IPS-18a (cell line): Measurements from ENCODE around the gene WDPCP.

Experiments
- H3K27ac ChIP-seq: one replicate; pipeline ENCODE4 v1.5.1; 2013; ENCODE audit warnings: low read length
- H3K27me3 ChIP-seq: one replicate; pipeline ENCODE4 v1.6.1; 2013; ENCODE audit warnings: mild to moderate bottlenecking, low read length; ENCODE audit not compliant: control insufficient read depth, insufficient read depth
- H3K36me3 ChIP-seq: one replicate; pipeline ENCODE4 v1.6.1; 2013; ENCODE audit warnings: low read depth, low read length; ENCODE audit not compliant: control insufficient read depth
- H3K4me1 ChIP-seq: one replicate; pipeline ENCODE4 v1.6.1; 2013; ENCODE audit warnings: low read depth, low read length; ENCODE audit not compliant: control insufficient read depth
- H3K4me3 ChIP-seq: one replicate; pipeline ENCODE4 v1.5.1; 2013; ENCODE audit warnings: low read length
- H3K9ac ChIP-seq: one replicate; pipeline ENCODE4 v1.6.1; 2013; ENCODE audit warnings: mild to moderate bottlenecking, low read length, moderate library complexity
- H3K9me3 ChIP-seq: one replicate; pipeline ENCODE4 v1.6.1; 2013; ENCODE audit warnings: low read depth, low read length; ENCODE audit not compliant: control insufficient read depth

The WDPCP gene

DNA sequence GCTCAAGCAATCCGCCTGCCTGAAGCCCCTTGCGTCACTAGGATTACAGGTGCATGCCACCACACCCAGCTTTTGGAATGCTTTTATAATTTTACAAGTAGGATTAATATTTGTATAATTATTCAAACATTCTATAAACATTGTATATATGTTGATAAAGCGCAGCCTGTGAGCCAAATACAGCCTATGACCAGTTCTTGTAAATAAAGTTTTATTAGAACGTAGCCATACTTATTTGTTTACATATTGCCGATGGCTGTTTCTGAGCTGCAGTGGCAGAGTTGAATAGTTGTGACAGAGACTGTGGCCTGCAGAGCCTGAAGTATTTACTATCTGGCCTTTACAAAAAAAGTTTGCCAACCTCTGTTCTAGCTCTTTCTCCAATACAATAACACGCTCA, 305.0 kb downstream of the WDPCP start:
- peaks cover 13% of the 10 kb centered on the region for H3K9me3 ChIP-seq
- H3K4me3 ChIP-seq, result no peak overlapping the region
- no peaks in the 10 kb centered on the region for H3K4me1 ChIP-seq
- H3K27ac ChIP-seq, result no peak overlapping the region
- H3K9ac ChIP-seq, result no peak overlapping the region
- H3K27me3 ChIP-seq, result no peaks in the 10 kb centered on the region
- no peaks in the 10 kb centered on the region for H3K36me3 ChIP-seq

DNA sequence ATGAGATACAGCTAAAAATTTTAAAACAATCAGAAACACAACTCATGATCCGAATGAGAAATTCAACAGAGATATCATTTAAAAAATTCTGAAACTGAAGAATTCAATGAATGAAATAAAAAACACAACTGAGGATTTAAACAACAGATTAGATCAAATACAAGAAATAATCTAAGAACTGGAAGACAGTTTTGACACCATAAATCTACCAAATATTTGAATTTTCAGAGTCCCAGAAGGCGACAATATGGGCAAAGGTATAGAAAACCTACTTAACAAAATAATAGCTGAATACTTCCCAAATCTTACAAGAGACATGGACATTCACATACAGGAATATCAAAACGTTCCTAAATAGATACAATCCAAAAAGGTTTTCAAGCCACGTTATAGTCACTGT, 315.7 kb downstream of the WDPCP start:
- Histone ChIP-seq H3K27ac (no peak overlapping the region), H3K4me3 (no peak overlapping the region), H3K9me3 (peaks cover 5% of the 10 kb centered on the region), H3K9ac (no peak overlapping the region), H3K27me3 (no peaks in the 10 kb centered on the region), H3K4me1 (peaks cover 7% of the 10 kb centered on the region), H3K36me3 (no peaks in the 10 kb centered on the region)

DNA sequence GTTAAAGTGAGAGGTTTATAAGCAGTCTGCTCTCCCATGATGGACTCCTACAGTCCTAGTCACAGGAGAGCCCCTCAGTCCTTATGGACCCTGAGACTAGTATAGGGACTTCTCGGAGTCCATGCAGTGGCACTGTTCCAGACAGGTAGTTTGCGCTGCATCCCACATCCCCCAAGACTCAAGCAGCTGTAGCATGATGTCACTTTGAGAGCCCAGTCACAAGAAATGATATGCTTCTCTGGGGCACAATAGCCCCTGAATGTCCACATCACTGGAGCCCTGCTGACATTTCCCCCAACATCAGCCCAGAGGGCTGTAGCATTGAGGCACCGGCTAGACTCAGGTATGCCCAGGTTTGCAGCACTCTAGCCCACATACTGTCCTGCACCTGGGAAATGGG, 317.6 kb downstream of the WDPCP start:
- Histone ChIP-seq H3K27me3 (no peaks in the 10 kb centered on the region), H3K4me1 (no peaks in the 10 kb centered on the region), H3K27ac (no peak overlapping the region), H3K36me3 (no peaks in the 10 kb centered on the region), H3K9ac (no peak overlapping the region), H3K9me3 (peaks cover 5% of the 10 kb centered on the region), H3K4me3 (no peak overlapping the region)

DNA sequence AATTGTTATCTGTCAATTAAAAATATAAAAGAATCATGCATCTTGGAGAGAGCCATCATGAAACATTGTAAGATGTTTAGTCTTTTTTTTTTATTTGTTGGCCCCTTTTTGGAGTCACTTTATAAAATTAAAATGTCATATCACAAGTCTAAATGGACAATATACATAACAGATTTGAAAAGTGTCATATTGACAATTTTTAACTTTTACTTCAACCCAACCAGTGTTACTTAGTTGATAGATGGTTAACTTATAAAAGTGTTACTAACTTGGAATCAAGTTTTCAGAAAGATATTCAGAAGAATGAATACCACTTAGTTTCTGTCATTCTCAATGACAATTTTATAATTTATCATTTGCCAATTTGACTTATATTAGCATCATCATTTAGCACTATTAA, 319.3 kb downstream of the WDPCP start:
- no peak overlapping the region for H3K27ac ChIP-seq
- peaks cover 5% of the 10 kb centered on the region for H3K9me3 ChIP-seq
- no peak overlapping the region for H3K9ac ChIP-seq
- no peaks in the 10 kb centered on the region for H3K4me1 ChIP-seq
- no peaks in the 10 kb centered on the region for H3K36me3 ChIP-seq
- H3K4me3 ChIP-seq, result no peak overlapping the region
- H3K27me3 ChIP-seq, result no peaks in the 10 kb centered on the region

DNA sequence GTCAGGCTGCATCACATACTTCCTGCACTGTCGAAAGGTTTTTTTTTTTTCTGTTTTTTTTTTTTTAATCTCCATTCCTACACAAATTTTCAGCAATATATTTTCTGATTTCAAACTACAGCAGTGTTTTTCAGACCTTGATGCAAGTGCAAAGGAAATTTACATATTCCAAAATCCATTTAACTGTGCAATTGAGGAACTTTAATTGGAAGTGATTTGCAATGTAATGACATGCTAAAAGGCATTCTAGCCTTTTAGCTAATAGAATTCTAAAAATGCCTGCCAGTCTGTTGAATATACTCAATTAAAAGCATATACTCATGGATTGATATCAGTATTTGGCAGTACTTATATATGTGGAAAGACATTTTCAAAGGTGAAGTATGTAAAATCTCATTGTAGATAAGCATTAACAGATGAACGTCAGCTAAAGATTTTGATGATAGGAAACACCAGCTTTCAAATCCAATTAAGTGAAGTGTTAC, 327.1 kb downstream of the WDPCP start:
- Histone ChIP-seq H3K4me3 (no peak overlapping the region), H3K27me3 (no peaks in the 10 kb centered on the region), H3K36me3 (no peaks in the 10 kb centered on the region), H3K4me1 (peaks cover 5% of the 10 kb centered on the region), H3K27ac (no peak overlapping the region), H3K9me3 (no peaks in the 10 kb centered on the region), H3K9ac (no peak overlapping the region)

DNA sequence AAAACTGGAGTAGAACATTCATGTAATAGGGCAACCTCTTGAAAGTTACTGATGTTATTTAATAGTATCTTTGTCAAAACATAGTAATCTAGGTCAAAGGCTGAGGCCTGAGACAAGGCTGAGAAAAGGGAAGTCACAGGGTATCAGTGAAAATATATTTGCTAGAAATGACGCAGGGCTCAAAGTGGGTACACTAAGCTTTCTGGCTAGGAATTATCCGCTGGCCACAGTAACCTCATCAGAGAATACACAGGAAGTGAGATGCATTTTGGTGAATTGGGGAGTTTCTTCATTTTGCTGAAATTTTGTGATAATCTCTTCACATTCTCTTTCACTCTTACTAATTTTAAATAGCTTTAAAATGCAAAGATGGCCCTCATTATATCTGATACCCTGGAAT, 330.8 kb downstream of the WDPCP start:
- no peaks in the 10 kb centered on the region for H3K27me3 ChIP-seq
- H3K27ac ChIP-seq, result no peak overlapping the region
- no peaks in the 10 kb centered on the region for H3K9me3 ChIP-seq
- H3K4me3 ChIP-seq, result no peak overlapping the region
- H3K36me3 ChIP-seq, result no peaks in the 10 kb centered on the region
- H3K9ac ChIP-seq, result no peak overlapping the region
- H3K4me1 ChIP-seq, result peaks cover 5% of the 10 kb centered on the region

DNA sequence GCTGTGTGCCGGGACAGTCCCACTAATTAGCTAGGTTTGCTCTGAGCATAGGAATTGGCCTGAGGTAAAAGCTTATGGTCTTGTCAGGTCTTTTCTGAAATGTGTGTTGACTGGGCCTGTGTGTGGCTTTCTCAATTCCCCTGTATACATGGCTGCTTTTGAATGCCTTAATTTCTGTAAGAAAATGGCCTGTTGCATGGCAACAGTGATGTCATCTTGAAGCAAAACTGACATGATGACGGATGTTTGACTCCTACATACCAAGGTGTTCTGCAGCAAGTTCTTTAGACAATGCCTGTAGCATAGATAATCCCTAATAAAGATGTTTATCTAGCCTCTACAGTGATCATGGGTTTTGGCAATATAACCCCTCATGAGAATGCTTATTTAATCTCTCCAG, 339.1 kb downstream of the WDPCP start:
- no peaks in the 10 kb centered on the region for H3K9me3 ChIP-seq
- no peaks in the 10 kb centered on the region for H3K27me3 ChIP-seq
- H3K9ac ChIP-seq, result no peak overlapping the region
- H3K27ac ChIP-seq, result no peak overlapping the region
- no peak overlapping the region for H3K4me3 ChIP-seq
- H3K4me1 ChIP-seq, result no peaks in the 10 kb centered on the region
- H3K36me3 ChIP-seq, result no peaks in the 10 kb centered on the region

DNA sequence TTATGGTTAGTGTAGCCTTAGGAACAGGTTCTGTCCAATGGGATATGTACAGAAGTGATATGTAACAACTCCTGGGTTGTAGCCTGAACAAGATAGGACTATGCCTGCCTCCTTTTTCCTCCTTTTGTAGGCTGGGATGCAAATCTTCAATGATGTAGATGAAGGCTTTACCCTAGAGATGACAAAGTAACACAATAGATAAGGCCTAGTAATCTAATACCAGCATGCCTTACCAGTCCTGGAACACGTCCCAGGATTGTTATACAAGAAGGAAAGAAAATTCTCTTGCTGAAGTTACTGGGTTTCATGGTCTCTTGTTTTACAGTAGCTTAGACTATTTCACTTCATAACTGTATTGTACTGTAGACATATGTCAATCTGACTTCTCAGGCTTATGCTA, 345.5 kb downstream of the WDPCP start:
- Histone ChIP-seq H3K4me3 (no peak overlapping the region), H3K27ac (no peak overlapping the region), H3K36me3 (no peaks in the 10 kb centered on the region), H3K9ac (no peak overlapping the region), H3K4me1 (no peaks in the 10 kb centered on the region), H3K27me3 (no peaks in the 10 kb centered on the region), H3K9me3 (no peaks in the 10 kb centered on the region)

DNA sequence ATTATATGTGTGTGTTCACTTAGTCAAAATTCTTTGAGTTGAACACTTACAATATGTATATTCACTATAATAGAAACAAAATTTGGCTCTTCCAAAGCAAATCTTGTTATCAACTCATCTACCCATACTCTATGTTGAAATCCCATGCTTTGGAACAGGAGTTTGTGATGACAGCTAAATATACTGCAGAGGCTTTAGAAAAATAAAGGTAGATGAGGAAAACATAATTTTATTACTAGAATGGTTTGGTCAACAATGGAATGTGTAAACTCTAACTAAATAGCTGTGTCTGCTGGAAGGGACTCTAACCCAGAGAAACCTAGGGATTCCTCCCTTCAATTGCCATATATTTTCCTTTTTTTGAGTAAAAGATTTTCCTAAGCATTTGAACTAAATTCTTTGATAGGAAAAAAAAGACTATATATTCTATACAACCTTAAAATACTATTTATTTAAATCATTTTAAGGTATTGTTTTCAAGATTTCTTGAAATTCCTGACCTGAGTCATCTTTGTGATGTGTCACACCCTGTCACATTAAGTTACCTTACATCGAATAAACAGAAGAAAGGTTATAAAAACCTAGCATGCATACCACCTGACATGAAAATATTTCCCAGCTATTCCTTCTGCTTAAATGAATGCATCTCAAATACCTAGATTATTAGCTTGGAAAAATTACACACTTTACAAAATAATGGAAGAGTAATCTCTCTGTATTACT, 362.2 kb downstream of the WDPCP start:
- no peaks in the 10 kb centered on the region for H3K27me3 ChIP-seq
- H3K27ac ChIP-seq, result no peak overlapping the region
- H3K9me3 ChIP-seq, result no peaks in the 10 kb centered on the region

DNA sequence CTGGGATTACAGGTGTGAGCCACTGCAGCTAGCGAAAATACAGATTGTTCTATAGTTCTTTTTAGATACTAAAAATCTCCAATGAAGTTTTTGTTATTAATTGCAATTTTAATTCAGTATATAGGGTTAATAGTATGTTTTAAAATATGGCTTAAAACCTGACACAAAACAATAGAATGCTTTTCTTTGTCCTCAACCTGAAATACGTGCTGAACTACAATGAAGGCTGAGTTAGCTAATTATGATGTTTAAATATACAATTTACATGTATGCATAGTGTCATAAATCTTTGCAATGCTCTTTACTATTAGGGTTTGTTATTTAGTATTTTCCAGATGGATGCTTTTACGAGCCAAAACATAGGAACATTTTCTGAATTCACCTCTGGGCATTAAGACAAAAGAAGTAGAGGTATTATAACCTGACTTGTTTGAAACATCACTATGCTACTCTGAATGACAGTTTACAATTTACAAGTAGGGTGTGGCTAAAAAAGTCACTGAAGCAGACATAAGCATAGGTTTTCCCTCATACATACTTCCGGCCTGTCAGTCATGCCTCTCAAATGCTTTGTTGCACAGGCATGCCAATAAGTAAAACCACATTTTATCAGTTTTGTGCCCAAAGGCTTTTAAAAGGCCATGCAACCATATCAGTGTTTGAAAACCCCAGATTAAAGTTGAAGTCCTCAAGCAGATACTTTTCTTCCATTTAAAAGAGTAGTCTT, 369.3 kb downstream of the WDPCP start:
- Histone ChIP-seq H3K27me3 (no peaks in the 10 kb centered on the region), H3K27ac (no peak overlapping the region), H3K4me1 (no peaks in the 10 kb centered on the region), H3K9ac (no peak overlapping the region), H3K9me3 (no peaks in the 10 kb centered on the region), H3K36me3 (no peaks in the 10 kb centered on the region), H3K4me3 (no peak overlapping the region)

More for the DNA sequence above, 362.2 kb downstream of the WDPCP start:
- H3K4me1 ChIP-seq, result no peaks in the 10 kb centered on the region
- no peak overlapping the region for H3K9ac ChIP-seq
- H3K4me3 ChIP-seq, result no peak overlapping the region
- no peaks in the 10 kb centered on the region for H3K36me3 ChIP-seq

DNA sequence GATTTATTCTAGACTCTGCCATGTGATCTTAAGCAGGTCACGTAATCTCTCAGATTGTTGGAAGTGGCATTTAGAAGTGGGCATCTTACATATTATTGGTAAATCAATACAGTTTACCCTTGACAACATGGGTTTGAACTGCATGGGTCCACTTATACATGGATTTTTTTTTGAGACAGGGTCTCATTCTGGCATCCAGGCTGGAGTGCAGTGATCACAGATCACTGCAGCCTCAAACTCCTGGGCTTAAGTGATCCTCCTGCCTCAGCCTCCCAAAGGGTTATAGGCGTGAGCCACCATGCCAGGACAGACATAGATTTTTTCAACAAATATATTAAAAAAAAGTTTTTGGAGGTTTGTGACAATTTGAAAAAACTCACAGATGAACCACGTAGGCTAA, 393.0 kb downstream of the WDPCP start:
- Histone ChIP-seq H3K9ac (no peak overlapping the region), H3K27ac (no peak overlapping the region), H3K4me1 (peaks cover 3% of the 10 kb centered on the region), H3K36me3 (no peaks in the 10 kb centered on the region), H3K4me3 (no peak overlapping the region), H3K9me3 (no peaks in the 10 kb centered on the region), H3K27me3 (no peaks in the 10 kb centered on the region)

DNA sequence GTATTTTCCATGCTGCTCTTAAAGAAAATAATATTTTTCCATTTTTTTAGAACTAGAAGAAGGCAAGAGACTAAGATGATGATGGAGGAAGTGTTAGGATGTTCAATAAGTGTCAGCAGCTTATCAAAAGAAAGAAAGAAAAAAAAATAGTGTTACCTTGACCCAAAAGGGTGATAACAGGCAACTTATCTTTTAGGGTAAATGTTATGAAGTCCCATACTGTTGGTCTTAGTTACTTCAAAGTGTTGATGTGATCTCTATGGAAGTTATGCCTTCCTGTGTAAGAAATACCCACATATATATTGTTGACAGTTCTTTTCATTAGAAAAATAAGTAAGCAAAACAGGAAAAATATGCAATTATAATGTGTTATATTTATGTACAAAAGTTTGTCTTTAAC, 394.1 kb downstream of the WDPCP start:
- no peak overlapping the region for H3K9ac ChIP-seq
- peaks cover 3% of the 10 kb centered on the region for H3K4me1 ChIP-seq
- no peaks in the 10 kb centered on the region for H3K27me3 ChIP-seq
- no peak overlapping the region for H3K27ac ChIP-seq
- H3K9me3 ChIP-seq, result no peaks in the 10 kb centered on the region
- no peaks in the 10 kb centered on the region for H3K36me3 ChIP-seq
- H3K4me3 ChIP-seq, result no peak overlapping the region
